PC-3 (cell line): ENCODE results near the gene DIP2B.

Source experiments
- CTCF ChIP-seq: fragments of 300-600 bp; sonication (generic); conservative IDR thresholded peaks from 2 replicates; pipeline ENCODE4 v1.5.1; 2017; ENCODE audit warnings: antibody characterized with exemption, low read depth, mild to moderate bottlenecking, low read length
- EZH2 ChIP-seq: fragments of 300-600 bp; sonication (generic); IDR thresholded peaks from one replicate; pipeline ENCODE4 v1.6.1; 2017; ENCODE audit warnings: antibody characterized with exemption, mild to moderate bottlenecking, low read length; ENCODE audit not compliant: unreplicated experiment
- EZH2phosphoT487 ChIP-seq: fragments of 300-600 bp; sonication (generic); IDR thresholded peaks from 2 replicates; pipeline ENCODE4 v1.6.1; 2018; ENCODE audit warnings: mild to moderate bottlenecking, antibody characterized with exemption, low read length, borderline replicate concordance

DNA sequence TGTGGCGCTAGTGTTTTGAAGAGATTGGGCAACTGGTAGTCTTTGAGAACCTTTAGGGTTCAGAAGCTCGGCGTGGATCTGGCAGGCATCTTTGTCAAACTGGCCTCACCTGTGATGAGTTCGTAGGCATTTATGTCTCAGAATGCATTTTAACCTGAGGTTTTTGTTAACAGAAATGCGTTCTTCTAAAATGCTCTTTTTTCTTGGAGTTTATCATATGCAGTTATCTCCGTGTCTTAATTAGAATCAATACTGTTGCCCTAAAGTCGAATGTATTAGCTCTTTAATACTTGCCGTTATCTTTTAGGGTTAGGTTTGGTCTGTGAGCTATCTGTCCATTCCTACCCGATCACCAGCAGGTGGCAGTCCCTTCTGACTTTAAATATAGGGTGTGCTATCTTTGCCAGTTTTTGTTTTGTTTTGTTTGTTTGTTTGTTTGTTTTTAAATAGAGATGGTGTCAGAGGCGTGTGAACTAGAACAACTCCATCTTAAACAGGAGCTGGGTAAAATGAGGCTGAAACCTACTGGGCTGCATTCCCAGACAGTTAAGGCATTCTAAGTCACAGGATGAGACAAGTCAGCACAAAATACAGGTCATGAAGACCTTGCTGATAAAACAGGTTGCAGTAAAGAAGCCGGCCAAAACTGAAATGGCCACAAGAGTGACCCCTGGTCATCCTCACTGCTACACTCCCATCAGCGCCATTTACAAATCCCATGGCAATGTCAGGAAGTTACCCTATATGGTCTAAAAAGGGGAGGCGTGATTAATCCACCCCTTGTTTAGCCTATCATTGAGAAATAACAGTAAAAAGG is 260.5 kb downstream of the DIP2B start:
- peak; percentile 83 for TF ChIP-seq CTCF
- TF ChIP-seq EZH2, result no peak
- no peak for TF ChIP-seq EZH2phosphoT487
